Stimulated activated naive CD8-positive, alpha-beta T cell treated with anti-CD3 and anti-CD28 coated beads, Interleukin-15, Interleukin-2, amounts not matched to agents 100 U/mL and 50 U/mL, for 24 hours (primary cell): ENCODE measurements around the gene MARCO.
"Not testable (repeated sequence)": the region's sequence is repeated elsewhere in the genome, so short reads cannot be mapped to it uniquely, and the experiment has no call there.

ENCODE experiments used
- ATAC-seq: fragments of 150-1000 bp; cut with Tn5 transposase; one replicate; pipeline ENCODE4 v1.10.0; 2021
- DNase-seq: peaks from one replicate; pipeline ENCODE4 v3.0.0; 2021

Gene MARCO

DNA sequence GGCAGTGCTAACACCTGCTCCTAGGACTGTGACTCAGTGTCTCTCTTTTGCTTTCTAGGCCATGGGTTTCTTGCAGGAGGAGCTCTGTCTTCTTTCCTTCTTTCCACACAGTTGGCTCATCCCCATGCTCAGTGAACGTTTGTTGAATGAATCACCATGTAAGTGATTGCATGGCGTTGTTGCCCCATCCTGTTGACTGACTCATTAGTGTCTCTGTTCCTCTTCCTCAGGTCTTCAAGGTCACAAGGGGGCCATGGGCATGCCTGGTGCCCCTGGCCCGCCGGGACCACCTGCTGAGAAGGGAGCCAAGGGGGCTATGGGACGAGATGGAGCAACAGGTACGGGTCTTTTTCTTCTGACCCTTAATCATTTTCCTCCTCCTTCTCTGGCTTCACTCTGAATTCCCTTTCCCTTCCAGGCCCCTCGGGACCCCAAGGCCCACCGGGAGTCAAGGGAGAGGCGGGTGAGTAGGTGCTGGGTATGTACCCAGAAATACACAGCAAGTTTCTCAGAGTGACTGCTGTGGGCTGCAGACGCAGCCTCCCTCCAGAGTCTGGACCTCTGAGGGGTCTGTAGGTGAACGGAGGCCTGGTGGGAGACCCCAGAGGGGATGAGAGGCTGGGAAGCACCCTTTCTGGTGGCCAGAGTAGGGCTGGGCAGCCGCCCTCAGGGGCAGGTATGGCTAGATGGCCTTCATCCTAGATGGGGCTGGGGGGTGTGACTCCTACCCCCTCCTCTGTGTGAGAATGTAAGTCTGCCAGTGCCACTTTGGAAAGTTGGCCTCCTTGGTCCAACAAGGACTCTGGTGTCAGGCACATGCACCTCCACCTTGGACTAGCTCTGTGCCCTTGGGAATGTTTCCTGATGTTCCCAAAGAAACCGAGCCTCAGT is 32.4 kb downstream of the MARCO start:
- ATAC-seq, result no peak
- DNase-seq, result no peak

DNA sequence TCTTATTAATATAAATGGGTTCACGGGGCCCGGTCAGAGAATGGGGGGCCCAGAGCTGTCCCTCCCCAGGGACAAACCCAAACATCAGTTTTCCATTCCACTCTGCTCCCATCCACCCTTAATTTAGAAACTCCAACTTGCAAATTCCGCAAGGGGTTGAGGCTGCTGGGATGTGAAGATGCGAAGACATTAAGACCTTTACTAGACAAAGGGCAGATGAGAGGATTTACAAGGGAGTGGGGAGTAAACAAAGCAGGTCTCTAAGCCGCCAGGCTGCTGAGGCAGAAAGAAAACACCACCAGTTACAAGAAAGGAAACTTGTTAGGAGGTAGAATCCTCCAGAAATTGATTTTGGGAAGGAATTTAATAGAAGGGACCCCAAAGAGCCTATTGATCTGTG is 33.1 kb downstream of the MARCO start:
- ATAC-seq, result no peak
- DNase-seq, result no peak

DNA sequence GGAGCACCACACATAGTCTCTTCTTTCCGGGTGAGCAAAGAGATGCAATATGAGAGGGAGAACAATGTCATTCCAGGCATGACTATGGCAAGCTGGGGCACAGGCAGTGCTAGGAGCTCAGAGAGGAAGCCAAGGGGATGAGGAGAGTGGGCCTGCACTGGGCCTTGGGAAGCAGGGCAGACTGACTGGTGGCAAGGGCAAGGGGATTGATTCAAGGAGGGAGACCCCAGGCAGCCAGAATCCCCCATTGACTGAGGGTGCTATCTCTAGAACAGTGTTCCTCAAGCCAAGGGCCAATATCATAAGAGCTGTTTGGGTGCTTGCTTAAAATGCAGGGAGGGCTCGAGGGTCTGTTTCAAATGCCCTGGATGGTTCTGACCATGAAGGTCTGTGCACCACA is 36.1 kb downstream of the MARCO start:
- ATAC-seq (no peak), DNase-seq (no peak)

DNA sequence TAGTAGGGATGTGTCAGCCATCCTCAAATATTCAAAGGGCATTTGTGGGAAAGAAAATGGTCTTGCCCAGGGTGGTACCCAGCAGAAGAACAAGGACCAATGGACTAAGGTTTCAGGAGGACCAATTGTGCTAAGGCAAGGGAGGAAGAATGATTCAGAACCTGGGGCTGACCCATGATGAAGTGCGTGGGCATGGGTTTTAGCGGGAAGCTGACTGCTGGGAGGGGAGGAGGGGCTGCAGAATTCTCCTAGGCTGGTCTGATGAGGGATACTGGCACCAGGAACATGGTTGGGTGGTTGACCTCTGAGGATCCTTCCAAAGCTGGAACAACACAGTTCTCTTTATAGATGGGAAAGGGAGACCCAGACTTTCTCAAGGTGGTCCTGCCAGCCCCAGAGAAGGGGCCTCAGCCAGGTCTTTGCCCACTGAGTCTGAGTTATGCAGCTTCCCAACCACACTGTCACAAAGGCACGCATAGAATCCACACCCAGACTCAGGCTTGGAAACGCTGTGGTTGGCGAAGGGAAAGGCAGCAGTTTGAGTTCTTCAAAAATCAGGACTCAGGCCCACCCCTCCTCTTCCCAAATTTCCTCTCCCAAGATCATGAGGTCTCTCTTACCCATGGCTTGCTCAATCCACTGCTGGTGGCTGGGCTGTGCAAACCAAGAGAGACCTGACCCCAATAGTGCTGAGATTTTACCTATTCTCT is 37.3 kb downstream of the MARCO start:
- DNase-seq (no peak), ATAC-seq (no peak)

DNA sequence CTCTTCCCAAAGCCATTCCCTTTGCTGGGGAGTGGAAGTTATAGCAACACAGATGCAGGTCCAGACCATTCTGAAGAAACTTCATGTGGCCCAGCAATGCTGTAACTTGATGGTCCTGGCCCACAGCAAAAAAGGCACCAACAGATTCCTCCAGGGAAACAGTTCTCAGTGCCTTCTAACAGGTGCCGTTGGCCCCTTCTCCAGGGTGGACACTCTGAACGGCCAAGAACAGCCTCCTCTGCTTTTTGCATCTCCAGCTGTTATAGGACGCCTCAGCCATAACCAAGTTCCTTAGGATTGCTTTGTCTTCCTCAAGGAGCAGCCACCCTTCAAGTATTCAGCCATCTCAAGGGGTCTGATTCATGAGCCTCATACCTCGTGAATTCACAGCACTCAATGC is 38.0 kb downstream of the MARCO start:
- no peak for ATAC-seq
- no peak for DNase-seq

DNA sequence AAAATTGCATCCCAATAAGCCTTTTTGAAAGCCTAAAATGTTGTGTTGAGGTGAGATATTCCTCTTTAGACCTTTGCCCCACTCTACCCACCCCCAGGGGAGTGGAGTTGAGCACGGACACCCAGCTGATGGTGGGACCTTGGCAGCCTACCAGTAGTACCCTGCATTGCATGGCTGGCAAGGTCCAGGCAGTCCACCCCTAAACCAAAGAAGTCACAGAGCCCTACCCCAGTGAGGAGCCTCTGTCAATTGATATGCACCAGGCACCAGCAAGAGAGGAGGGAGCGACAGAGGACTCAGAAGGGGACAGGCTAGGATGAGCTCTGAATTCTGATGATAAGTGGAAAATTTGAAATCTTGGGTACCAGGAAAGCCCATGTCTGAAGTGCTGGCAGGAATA is 38.6 kb downstream of the MARCO start:
- no peak for DNase-seq
- no peak for ATAC-seq

DNA sequence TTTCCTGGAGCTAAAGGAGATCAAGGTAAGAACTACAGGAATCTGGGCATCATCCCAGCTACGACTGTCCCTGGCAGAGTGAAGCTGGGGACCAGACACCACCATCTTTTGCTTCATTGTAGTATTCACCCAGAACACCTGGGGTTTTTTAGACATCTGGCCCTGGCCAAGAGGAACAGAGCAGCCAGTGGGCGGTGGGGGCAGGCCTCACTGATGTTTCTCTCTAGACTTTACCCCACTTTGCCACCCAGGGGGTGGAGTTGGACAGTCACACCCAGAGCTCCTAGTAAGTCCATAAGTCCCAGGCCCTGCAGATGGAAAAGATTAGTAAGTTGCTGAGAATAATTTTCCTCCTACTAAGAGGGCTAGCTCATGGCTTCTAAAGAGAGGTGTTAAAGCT is 39.6 kb downstream of the MARCO start:
- DNase-seq (no peak), ATAC-seq (peak; percentile 40)

DNA sequence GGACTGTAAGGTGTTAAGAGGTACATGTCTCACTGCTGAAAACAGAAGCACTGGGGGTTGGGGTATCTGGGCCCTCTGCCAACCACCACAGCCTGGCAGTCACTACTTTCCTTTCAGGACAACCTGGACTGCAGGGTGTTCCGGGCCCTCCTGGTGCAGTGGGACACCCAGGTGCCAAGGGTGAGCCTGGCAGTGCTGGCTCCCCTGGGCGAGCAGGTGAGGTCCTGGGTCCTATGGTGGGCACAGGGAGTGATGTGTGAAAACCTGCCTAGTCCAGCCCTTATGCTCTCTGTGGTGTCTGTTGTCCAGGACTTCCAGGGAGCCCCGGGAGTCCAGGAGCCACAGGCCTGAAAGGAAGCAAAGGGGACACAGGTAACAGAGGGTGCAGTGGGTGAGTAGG is 40.0 kb downstream of the MARCO start:
- ATAC-seq (no peak), DNase-seq (no peak)

DNA sequence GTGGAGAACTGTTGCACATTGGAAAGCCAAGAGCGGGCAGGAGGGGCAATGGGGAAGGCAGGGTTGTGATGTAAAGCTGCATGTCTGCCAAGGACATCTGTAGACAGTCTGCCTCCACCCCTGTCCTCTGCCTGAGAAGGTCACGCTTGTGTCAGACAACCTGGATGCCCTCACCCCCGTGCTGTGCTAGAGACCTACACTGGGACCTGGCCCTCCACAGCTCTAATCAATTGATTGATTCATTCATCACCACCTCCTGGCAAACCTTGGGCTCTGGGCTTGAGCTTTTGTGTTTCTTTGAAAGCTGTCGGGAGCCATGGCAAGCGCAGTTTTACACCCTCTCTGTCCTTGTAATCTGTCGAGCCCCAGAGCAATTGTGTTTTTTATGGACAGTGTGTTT is 41.1 kb downstream of the MARCO start:
- no peak for ATAC-seq
- DNase-seq, result no peak

DNA sequence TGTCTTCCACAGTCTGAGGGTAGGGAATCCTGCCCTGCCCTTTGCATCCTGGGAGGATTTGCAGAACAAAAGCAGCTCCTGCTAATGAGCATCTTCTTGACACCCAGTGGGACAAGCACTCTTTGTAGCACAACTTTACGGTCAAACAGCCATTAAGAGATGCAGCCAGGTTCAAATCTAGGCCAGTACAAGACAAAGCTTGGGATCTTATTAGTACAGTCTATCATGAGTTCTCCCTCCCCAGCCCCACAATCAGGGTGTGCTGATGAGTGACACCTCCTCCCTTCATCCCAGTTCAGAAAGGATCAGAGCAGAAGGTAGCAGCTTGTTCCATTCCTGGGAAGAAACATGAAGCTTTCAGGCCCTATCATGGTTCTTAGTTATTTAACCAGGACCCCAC is 41.9 kb downstream of the MARCO start:
- no peak for DNase-seq
- no peak for ATAC-seq

DNA sequence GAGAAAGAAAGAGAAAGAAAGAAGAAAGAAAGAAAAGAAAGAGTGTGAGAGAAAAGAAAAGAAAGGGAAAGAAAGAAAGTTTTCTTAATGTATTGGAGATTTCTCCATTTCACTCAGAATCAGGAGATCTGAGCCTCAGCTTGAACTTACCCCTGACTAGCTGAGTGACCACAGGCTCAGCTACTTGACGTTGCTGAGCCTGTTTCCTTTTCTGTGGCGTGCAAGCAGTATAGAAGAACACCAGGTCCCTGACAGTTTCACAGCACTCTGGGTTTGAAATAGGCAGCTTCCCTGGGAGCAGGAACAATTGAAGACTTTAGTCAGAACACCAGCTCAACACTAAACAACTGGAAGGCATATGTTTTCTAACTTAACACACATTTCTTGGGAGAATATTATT is 44.7 kb downstream of the MARCO start:
- DNase-seq, result no peak
- ATAC-seq, result no peak

DNA sequence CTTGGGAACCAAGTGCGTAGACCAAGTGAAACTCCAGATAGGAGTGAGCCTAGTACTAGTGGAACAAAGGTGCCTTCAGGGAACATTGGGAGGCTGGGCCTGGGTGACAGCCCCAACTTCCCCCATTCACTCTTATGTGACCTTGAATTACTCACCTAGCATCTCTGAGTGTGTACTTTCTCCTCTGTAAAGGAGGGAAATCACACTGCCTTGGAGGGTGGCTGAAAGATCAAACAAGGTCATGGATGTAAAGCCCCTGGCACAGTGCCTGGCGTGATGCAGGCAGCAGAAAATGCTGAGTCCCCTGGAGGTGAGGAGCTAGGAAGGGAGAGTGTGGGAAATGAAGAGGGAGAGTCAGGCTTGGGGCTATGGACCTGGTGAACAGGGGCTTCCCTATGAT is 45.9 kb downstream of the MARCO start:
- ATAC-seq (no peak), DNase-seq (no peak)

DNA sequence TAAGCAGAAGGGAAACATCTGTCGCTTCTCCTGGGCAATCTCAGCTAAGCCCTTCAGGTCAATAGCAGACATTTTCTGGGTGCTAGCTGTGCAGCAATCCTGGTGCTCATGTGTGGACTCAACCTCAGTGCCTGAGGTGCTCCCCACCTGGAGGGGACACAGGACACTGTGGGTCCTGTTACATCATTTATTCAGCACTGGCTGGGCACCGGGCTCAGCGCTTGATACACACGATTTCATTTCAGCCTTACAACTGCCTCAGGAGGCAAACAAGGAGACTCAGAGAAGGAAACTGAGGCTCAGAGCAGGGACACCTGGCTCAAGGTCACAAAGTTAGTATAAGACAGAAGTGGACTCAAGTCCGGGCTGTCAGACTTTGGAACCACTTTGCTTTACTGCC is 46.7 kb downstream of the MARCO start:
- DNase-seq (no peak), ATAC-seq (no peak)

DNA sequence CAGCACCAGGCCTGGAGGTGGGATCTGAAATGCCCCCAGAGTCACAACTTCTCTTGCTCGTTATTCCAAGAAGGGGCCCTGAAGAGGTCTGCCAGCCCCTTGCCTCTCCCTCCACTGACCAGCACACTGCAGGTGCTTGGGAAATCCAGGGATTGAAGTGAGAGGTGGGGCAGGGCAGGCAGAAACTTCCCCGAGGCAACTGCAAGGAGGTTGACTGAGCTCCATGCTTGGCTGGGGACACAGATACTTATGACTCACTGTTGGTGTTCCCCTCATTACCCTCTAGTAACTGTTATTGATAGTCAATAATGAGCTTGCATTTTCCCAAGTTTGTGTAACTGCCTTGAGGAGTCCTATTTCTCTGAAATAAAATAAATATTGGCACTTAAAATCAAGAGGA is 47.5 kb downstream of the MARCO start:
- DNase-seq (no peak), ATAC-seq (no peak)

DNA sequence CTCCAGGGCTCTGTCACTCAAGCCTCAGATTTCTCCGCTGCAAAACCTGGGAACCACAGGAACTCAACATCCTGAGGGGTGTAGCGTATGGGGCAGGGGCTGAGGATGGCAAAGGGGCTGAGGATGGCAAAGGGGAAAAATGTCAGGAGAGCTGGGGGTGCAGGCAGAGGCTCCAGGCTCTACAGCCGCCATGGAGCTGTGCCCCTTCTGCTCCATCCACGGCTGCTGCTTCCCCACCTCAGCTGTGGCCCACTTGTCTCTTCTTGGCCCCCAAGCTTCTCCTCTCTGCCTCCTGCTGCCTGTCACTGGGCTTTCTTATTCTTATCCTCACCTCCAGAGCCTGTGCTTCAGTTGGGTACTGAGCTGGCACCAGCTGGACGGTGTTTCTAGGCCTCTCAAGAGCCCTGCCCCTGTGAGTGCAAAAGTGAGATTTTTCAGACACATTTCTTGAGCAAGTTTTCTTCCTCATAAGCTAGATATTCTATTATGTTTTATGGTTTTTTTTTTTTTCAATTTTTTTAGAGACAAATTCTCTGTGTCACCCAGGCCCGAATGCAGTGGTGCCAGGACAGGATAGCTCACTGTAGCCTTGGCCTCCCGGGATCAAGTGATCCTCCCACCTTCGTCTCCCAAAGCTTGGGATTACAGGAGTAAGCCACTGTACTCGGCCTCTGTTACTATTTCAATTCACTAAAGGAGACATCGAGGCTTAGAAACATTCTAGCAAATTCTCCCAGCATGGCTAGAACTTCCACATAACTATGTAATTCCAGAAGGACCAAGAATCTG is 49.0 kb downstream of the MARCO start:
- no peak for DNase-seq
- no peak for ATAC-seq

DNA sequence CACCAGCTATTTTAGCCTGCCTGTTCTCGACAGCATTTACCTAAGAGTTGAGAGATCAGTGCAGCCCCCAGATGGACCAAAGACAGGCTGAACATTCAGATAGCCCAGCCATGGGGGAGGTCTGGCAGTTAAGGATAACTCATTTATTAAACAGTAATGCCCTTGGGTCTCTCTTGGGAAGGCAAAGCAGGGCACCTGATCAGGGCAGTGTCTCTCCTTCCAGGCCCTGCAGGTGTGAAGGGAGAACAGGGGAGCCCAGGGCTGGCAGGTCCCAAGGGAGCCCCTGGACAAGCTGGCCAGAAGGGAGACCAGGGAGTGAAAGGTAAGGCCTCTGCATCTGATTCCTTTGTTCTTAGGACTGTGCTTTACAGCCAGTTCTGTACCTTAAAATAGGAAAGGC is 49.6 kb downstream of the MARCO start:
- no peak for ATAC-seq
- no peak for DNase-seq

DNA sequence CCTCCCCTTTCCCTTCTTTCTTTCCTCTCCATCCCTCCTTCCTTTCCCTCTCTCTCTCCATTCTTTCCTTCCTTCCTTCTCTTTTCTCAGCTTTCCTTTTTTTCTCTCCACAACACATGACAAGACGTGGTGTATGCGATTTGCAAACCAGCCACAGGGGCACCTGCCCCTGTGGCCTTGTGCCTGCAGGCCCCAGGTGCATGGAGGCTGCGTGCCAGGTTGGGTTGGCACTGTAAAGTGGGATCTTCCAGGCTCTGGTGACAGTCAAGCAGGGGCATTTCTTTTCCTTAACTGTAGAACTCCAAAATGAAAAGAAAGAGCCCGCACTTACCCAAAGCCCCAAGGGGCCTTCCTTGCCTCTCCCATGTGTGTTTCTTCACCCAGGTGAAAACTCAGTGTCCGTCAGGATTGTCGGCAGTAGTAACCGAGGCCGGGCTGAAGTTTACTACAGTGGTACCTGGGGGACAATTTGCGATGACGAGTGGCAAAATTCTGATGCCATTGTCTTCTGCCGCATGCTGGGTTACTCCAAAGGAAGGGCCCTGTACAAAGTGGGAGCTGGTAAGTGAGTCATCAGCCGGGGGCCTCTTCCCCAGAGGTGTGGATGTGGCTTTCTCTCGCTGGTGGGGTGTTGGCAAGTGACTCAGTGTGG is 50.9 kb downstream of the MARCO start:
- DNase-seq (peak; percentile 43), ATAC-seq (peak; percentile 93)

DNA sequence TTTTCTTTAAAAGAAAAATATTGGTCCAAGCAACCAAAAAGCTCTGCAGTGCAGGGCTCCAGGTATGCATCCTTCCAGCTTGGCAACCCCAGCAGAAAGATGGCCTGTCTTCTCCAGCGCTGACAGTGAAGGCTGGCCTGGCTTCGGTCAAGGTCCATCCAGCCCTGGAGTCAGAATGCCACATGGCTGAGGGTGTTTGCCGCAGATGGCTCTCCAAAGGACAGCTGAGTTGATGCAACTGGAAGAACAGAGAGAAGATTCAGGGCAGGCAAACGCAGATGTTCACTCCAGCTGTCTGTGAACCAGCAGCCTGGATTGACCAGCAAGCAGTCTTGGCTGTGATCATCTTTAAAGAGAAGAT is 51.4 kb downstream of the MARCO start:
- ATAC-seq (no peak), DNase-seq (no peak)

DNA sequence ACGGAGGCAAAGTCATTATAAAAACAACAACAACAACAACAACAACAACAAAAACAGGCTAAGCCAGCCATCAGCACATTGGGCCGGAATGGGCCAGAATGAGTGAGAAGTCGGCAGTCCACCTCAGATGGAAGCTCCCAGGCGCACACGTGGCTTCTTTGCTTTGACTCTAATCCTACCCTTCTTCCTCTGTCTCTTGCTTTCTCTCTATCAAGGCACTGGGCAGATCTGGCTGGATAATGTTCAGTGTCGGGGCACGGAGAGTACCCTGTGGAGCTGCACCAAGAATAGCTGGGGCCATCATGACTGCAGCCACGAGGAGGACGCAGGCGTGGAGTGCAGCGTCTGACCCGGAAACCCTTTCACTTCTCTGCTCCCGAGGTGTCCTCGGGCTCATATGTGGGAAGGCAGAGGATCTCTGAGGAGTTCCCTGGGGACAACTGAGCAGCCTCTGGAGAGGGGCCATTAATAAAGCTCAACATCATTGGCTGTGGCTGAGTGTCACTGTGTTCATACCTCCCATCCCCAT is 52.2 kb downstream of the MARCO start:
- DNase-seq (no peak), ATAC-seq (no peak)

DNA sequence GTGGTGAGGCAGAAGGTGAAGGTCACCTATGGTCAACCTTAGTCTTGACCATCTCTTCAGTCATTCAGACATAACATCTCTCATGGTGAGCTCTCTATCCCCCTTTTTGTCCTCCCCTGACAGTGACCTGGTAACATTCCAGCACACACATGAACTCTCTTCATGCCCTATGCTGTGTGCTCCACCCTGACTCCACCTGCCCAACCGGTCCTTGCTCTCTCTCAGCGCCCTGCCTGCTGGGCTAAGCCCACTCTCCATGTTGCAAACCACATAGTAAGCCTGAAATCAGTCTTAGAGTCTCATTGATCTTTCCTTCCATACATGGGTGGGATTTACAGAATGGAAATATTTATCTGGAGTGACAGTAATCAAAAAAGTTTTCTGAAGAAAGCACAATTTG is 52.8 kb downstream of the MARCO start:
- ATAC-seq (no peak), DNase-seq (no peak)

DNA sequence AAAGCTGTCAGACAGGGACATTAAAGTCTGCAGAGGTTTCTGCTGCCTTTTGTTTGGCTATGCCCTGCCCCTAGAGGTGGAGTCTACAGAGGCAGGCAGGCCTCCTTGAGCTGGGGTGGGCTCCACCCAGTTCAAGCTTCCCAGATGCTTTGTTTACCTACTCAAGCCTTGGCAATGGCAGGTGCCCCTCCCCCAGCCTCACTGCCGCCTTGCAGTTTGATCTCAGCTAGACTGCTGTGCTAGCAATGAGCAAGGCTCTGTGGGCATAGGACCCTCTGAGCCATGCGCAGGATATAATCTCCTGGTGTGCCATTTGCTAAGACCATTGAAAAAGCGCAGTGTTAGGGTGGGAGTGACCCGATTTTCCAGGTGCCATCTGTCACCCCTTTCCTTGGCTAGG is 61.9 kb downstream of the MARCO start:
- ATAC-seq, result not testable (repeated sequence)

DNA sequence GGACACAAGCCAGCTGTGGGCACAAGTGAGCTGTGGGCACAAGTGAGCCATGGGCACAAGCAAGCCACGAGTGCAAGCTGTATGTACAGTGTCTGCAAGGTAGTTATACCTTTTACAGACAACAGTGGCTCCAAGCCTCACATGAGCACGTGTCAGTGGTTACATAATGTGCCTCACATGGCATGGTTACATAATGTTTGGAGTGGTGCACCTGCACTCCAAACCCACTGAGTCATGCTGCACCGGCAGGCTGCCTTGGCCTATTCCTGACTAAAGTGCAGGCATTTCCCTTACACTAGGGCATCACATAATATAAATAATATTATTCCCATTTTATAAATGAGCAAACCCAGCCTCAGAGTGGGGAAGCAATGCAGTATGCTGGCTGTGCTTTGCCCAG is 62.6 kb downstream of the MARCO start:
- DNase-seq (no peak), ATAC-seq (no peak)

More for the DNA sequence above, 61.9 kb downstream of the MARCO start:
- not testable (repeated sequence) for DNase-seq
